NT2/D1 (cell line): Measurements from ENCODE around the gene CNPY2.

Experiments
- SUZ12 ChIP-seq: IDR thresholded peaks from 2 replicates; pipeline ENCODE4 v1.6.1; 2011; ENCODE audit not compliant: insufficient read length, insufficient read depth; ENCODE audit errors: extremely low read depth
- YY1 ChIP-seq: IDR thresholded peaks from 2 replicates; pipeline ENCODE4 v1.6.1; 2011; ENCODE audit not compliant: insufficient read length, insufficient read depth
- ZNF274 ChIP-seq: IDR thresholded peaks from 2 replicates; pipeline ENCODE4 v1.6.1; 2011; ENCODE audit warnings: mild to moderate bottlenecking, low read depth, low read length

- TF ChIP-seq ZNF274 (no peak), YY1 (no peak), SUZ12 (no peak)
Observed at GRCh38 chr12:56299308-56299852, 16.4 kb downstream of the CNPY2 start.
